GM23338 (cell line): Measurements from ENCODE around the gene UBAC2. TPM values are rescaled to one million over a fixed set of nuclear protein-coding genes. Genes with fewer than 3 reads are reported as not detected.
"Not testable (repeated sequence)": the region's sequence is repeated elsewhere in the genome, so short reads cannot be mapped to it uniquely, and the experiment has no call there.

Experiments used
- ATAC-seq: fragments of 200-7000 bp; cut with Tn5 transposase; 3 replicates; pipeline ENCODE4 v1.9.1; 2020
- DNase-seq: peaks from one replicate; pipeline ENCODE4 v3.0.0-alpha.2; 2015; ENCODE audit warnings: low spot score
- H2AFZ ChIP-seq: fragments of 200-600 bp; sonication (generic); 2 replicates; pipeline ENCODE4 v1.8.0; 2016; ENCODE audit warnings: antibody characterized with exemption, mild to moderate bottlenecking, moderate library complexity
- H3F3A ChIP-seq: fragments of 200-600 bp; sonication (generic); replicated peaks from 2 replicates; pipeline ENCODE4 v1.8.0; 2017; ENCODE audit warnings: antibody characterized with exemption, mixed run types, low read depth
- H3K27ac ChIP-seq: fragments of 200-600 bp; sonication (generic); 2 replicates; pipeline ENCODE4 v1.6.1; 2016; ENCODE audit warnings: low read depth
- H3K27me3 ChIP-seq: fragments of 200-600 bp; sonication (generic); 2 replicates; pipeline ENCODE4 v1.8.0; 2016; ENCODE audit warnings: mild to moderate bottlenecking, mixed run types, moderate library complexity; ENCODE audit not compliant: insufficient read depth
- H3K36me3 ChIP-seq: fragments of 200-600 bp; sonication (generic); 2 replicates; pipeline ENCODE4 v1.8.0; 2016; ENCODE audit warnings: mild to moderate bottlenecking; ENCODE audit not compliant: insufficient read depth
- H3K4me1 ChIP-seq: fragments of 200-600 bp; sonication (generic); 2 replicates; pipeline ENCODE4 v1.8.0; 2016; ENCODE audit warnings: mild to moderate bottlenecking, moderate library complexity; ENCODE audit not compliant: insufficient read depth
- H3K4me2 ChIP-seq: fragments of 200-600 bp; sonication (generic); 2 replicates; pipeline ENCODE4 v1.7.1; 2017; ENCODE audit warnings: mixed run types
- H3K4me3 ChIP-seq: fragments of 200-600 bp; sonication (generic); 2 replicates; pipeline ENCODE4 v1.6.1; 2016; ENCODE audit warnings: mixed run types
- H3K79me2 ChIP-seq: fragments of 200-600 bp; sonication (generic); replicated peaks from 2 replicates; pipeline ENCODE4 v1.8.0; 2017; ENCODE audit warnings: mild to moderate bottlenecking; ENCODE audit not compliant: insufficient read depth
- H3K9me2 ChIP-seq: fragments of 200-600 bp; sonication (generic); 2 replicates; pipeline ENCODE4 v1.8.0; 2017; ENCODE audit not compliant: insufficient read depth
- H4K20me1 ChIP-seq: fragments of 200-600 bp; sonication (generic); replicated peaks from 2 replicates; pipeline ENCODE4 v1.8.0; 2017; ENCODE audit warnings: mild to moderate bottlenecking; ENCODE audit not compliant: insufficient read depth
- H3K27ac Mint-ChIP-seq: 2 replicates; pipeline ENCODE4 v1.8.0; 2020; ENCODE audit warnings: inconsistent platforms, mild to moderate bottlenecking, moderate library complexity, mixed read lengths
- H3K27me3 Mint-ChIP-seq: 3 replicates; pipeline ENCODE4 v1.8.0; 2022; ENCODE audit warnings: low read depth, mild to moderate bottlenecking, moderate library complexity, mixed read lengths, inconsistent platforms; ENCODE audit not compliant: insufficient read depth, poor library complexity
- H3K36me3 Mint-ChIP-seq: 3 replicates; pipeline ENCODE4 v1.8.0; 2021; ENCODE audit warnings: low read depth, mild to moderate bottlenecking, inconsistent platforms, moderate library complexity, mixed read lengths
- H3K4me1 Mint-ChIP-seq: 3 replicates; pipeline ENCODE4 v1.8.0; 2020; ENCODE audit warnings: mild to moderate bottlenecking, inconsistent platforms, mixed read lengths
- H3K4me3 Mint-ChIP-seq: 3 replicates; pipeline ENCODE4 v1.8.0; 2021; ENCODE audit warnings: moderate library complexity, mild to moderate bottlenecking, inconsistent platforms, mixed read lengths
- H3K9me3 Mint-ChIP-seq: 3 replicates; pipeline ENCODE4 v1.8.0; 2020; ENCODE audit warnings: moderate library complexity, mild to moderate bottlenecking, inconsistent platforms, mixed read lengths
- CREB1 ChIP-seq: fragments of 250-450 bp; sonication (Bioruptor Pico); IDR thresholded peaks from 2 replicates; pipeline ENCODE4 v1.5.0; 2020; ENCODE audit warnings: low read depth, mild to moderate bottlenecking, moderate library complexity
- CTCF ChIP-seq, 2 experiments: fragments of 200-600 bp in 1 of 2; sonication (generic) in 1 of 2; conservative IDR thresholded peaks; 2 replicates each; pipeline versions ENCODE4 v1.5.1 to v1.6.1; 2016 to 2017; ENCODE audit warnings: antibody characterized with exemption in 2 of 2, low read depth in 2 of 2, mild to moderate bottlenecking in 2 of 2, moderate library complexity in 1 of 2
- EZH2 ChIP-seq: fragments of 200-600 bp; sonication (generic); IDR thresholded peaks from one replicate; pipeline ENCODE4 v1.8.0; 2017; ENCODE audit warnings: antibody characterized with exemption, mild to moderate bottlenecking, low read depth; ENCODE audit not compliant: unreplicated experiment
- EZH2phosphoT487 ChIP-seq: fragments of 200-600 bp; sonication (generic); IDR thresholded peaks from one replicate; pipeline ENCODE4 v1.8.1; 2018; ENCODE audit warnings: antibody characterized with exemption; ENCODE audit not compliant: unreplicated experiment
- polyA plus RNA-seq: library from polyadenylated mRNA; unstranded; fragments of >200 nt; fragmentation: Nextera tagmentation; extraction: Ambion mirVana; gene quantifications from 2 replicates; pipeline ENCODE4 v1.2.1, GENCODE V29; 2016
- total RNA-seq: library from RNA; depleted of rRNA; stranded (reverse); fragments of >200 nt; shearing (Covaris generic); gene quantifications from 2 replicates; pipeline ENCODE4 v1.2.3, GENCODE V29; 2014
- TF ChIP-seq, protein P1 (sequence below): IDR thresholded peaks from 2 replicates; pipeline ENCODE4 v1.6.1; 2016; ENCODE audit warnings: antibody characterized with exemption

UBAC2 gene
- total and polyA plus RNA-seq, 2 experiments from 2014 or later: 37.9 to 76.9 TPM

DNA sequence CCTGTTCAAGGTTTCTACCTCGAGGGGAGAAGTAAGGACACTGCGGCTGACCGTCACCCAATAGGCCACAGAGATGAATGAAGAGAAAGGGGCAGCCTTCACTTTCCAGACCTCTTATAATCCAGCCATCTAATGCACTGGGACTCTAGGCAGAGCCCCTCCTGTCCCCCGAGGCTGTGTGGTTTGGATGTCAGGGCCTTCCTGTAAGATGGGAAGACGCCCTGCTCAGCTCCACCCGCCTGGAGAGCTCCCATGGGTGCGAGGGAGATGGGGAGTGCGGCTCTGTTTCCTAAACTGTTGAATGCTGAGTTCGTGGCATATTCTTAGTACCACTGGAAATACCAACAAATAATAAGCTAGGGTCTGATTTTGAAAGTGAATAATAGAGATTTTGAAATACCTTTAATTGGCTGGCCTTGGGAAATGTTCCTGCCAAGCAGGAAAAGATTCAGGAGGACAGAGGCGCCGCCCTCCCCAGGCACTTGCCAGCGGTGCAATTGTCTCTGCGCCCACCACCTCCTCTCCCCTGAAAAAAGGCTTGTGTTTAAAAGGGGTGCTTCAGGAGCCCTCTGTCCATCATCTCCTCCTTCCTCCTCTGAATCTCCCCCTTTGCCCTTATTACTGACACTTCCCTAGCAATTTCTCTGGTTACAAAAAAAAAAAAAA is 191.9 kb downstream of the UBAC2 start:
- Mint-ChIP-seq H3K4me1 (peaks cover 13% of the 10 kb centered on the region), H3K9me3 (no peaks in the 10 kb centered on the region), H3K4me3 (no peak overlapping the region), H3K27me3 (peaks cover 8% of the 10 kb centered on the region), H3K27ac (no peak overlapping the region), H3K36me3 (peaks cover 6% of the 10 kb centered on the region)
- Histone ChIP-seq H2AFZ (no peak overlapping the region), H3K4me3 (no peak overlapping the region), H3F3A (no peaks in the 10 kb centered on the region), H3K79me2 (no peaks in the 10 kb centered on the region), H3K27ac (no peak overlapping the region), H3K36me3 (no peaks in the 10 kb centered on the region), H4K20me1 (no peaks in the 10 kb centered on the region), H3K4me1 (no peaks in the 10 kb centered on the region), H3K4me2 (no peak overlapping the region), H3K9me2 (peaks cover 5% of the 10 kb centered on the region; the same call in 1 of the 2 replicates), H3K27me3 (no peaks in the 10 kb centered on the region)
- DNase-seq (no peak), ATAC-seq (peak; percentile 27)
- TF ChIP-seq, protein P1, sequence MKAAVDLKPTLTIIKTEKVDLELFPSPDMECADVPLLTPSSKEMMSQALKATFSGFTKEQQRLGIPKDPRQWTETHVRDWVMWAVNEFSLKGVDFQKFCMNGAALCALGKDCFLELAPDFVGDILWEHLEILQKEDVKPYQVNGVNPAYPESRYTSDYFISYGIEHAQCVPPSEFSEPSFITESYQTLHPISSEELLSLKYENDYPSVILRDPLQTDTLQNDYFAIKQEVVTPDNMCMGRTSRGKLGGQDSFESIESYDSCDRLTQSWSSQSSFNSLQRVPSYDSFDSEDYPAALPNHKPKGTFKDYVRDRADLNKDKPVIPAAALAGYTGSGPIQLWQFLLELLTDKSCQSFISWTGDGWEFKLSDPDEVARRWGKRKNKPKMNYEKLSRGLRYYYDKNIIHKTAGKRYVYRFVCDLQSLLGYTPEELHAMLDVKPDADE: no peak
- no peak for TF ChIP-seq EZH2

DNA sequence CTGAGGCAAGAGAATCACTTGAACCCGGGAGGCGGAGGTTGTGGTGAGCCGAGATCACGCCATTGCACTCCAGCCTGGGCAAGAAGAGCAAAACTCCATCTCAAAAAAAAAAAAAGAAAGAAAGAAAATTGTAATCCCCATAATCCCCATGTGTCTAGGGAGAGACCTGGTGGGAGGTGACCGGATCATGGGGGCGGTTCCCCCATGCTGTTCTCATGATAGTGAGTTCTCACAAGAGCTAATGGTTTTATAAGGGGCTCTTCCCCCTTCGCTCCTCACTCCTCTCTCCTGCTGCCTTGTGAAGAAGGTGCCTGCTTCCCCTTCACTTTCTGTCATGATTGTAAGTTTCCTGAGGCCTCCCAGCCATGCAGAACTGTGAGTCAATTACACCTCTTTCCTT is 192.7 kb downstream of the UBAC2 start:
- not testable (repeated sequence) for H3K4me3 Mint-ChIP-seq, H3K36me3 ChIP-seq, H3K4me1 Mint-ChIP-seq, H3K27me3 ChIP-seq, H3K27ac ChIP-seq, H3K4me1 ChIP-seq, H3F3A ChIP-seq, DNase-seq, H3K27ac Mint-ChIP-seq, ATAC-seq, H3K9me2 ChIP-seq, H3K36me3 Mint-ChIP-seq, H3K4me2 ChIP-seq, H3K9me3 Mint-ChIP-seq, H3K79me2 ChIP-seq, H2AFZ ChIP-seq, H3K4me3 ChIP-seq, H4K20me1 ChIP-seq, H3K27me3 Mint-ChIP-seq

- Mint-ChIP-seq H3K9me3 (no peaks in the 10 kb centered on the region), H3K4me3 (no peak overlapping the region), H3K27me3 (peaks cover 3% of the 10 kb centered on the region), H3K36me3 (no peaks in the 10 kb centered on the region), H3K4me1 (peaks cover 6% of the 10 kb centered on the region), H3K27ac (no peak overlapping the region)
- Histone ChIP-seq H3K4me1 (no peaks in the 10 kb centered on the region), H3K79me2 (no peaks in the 10 kb centered on the region), H3K4me3 (no peak overlapping the region), H4K20me1 (no peaks in the 10 kb centered on the region), H3K27ac (no peak overlapping the region), H3K36me3 (no peaks in the 10 kb centered on the region), H3K4me2 (no peak overlapping the region), H3K9me2 (peaks cover 5% of the 10 kb centered on the region; the same call in 1 of the 2 replicates), H2AFZ (no peak overlapping the region), H3K27me3 (no peaks in the 10 kb centered on the region), H3F3A (no peaks in the 10 kb centered on the region)
- DNase-seq (no peak), ATAC-seq (no peak)
- TF ChIP-seq, protein P1: no peak
- TF ChIP-seq EZH2phosphoT487: no peak
- no peak for TF ChIP-seq CREB1
- no peak for TF ChIP-seq CTCF (conservative IDR thresholded peaks at IDR 0.05; ENCODE audit: low read depth in 2 of 2)
These were observed 193.4 kb downstream of the UBAC2 start for GRCh38 chr13:99393791-99394735.
